ENCODE data around the gene ANAPC1. TPM values are rescaled to one million over a fixed set of nuclear protein-coding genes. Genes with fewer than 3 reads are reported as not detected.
"Not testable (repeated sequence)": the region's sequence is repeated elsewhere in the genome, so short reads cannot be mapped to it uniquely, and the experiment has no call there.

ANAPC1 gene
- total RNA-seq, 2 donors from 2014 or later = 33.6 to 45.6 TPM

- no peak overlapping the region for H3K27ac ChIP-seq
- peaks cover 8 to 25% of the 10 kb centered on the region in 2 donors for H3K4me1 ChIP-seq (ENCODE audit: control insufficient read depth in 1 of 2, low read depth in 2 of 2)
- no peak for TF ChIP-seq CTCF (IDR thresholded peaks at IDR 0.05)
- DNase-seq (ENCODE audit: low spot score) = no peak
- no peak for ATAC-seq (ENCODE audit: insufficient number of reproducible peaks, low FRiP score, low read depth)
- H3K4me3 ChIP-seq = no peak overlapping the region
- H3K27me3 ChIP-seq (replicated peaks; ENCODE audit: insufficient read depth) = no peaks in the 10 kb centered on the region
- no peaks in the 10 kb centered on the region for H3K9me3 ChIP-seq
- H3K36me3 ChIP-seq = no peaks in the 10 kb centered on the region
These were observed 12.6 kb upstream of the ANAPC1 start for GRCh38 chr2:111896576-111896975.

DNA sequence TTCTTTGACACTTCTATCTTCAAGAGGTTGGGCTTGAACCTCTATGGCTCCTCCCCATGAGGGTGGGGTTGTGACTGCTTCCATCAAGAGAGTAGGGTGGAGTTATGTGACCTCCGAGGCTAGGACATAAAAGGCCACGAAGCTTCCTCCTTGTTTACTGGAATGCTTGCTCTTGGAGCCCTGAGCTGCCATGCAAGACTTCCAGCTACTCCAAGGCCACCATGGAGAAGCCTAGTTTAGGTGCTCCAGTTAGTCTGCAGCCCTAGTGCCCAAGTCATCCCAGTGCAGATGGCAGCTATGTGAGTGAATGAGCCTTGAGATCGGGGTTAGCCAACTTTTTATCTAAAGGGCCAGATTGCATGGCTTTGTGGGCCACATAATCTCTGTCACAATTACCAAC is 12.0 kb upstream of the ANAPC1 start:
- DNase-seq (ENCODE audit: low spot score) (no peak), ATAC-seq (ENCODE audit: insufficient number of reproducible peaks, low FRiP score, low read depth) (no peak)
- Histone ChIP-seq H3K9me3 (no peaks in the 10 kb centered on the region), H3K27me3 (replicated peaks; ENCODE audit: insufficient read depth) (no peaks in the 10 kb centered on the region), H3K4me1 (ENCODE audit: control insufficient read depth in 1 of 2, low read depth in 2 of 2) (peaks cover 8 to 19% of the 10 kb centered on the region in 2 donors), H3K36me3 (no peaks in the 10 kb centered on the region), H3K27ac (no peak overlapping the region), H3K4me3 (no peak overlapping the region)
- TF ChIP-seq CTCF (IDR thresholded peaks at IDR 0.05) = no peak

DNA sequence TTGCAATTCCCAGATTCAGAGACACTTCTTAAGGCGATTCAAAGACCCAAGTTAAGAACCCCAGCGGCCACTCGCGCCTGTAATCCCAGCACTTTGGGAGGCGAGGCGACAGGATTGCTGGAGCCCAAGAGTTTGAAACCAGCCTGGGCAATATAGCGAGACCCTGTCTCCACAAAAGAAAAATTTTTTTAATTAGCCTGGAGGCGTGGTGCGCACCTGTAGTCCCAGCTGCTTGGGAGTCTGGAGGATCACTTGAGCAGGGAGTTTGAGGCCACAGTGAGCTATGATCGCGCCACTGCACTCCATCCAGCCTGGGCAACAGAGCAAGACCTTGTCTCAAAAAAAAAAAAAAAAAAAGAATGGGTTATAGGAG is 585 bp upstream of the ANAPC1 start:
- ATAC-seq (ENCODE audit: insufficient number of reproducible peaks, low FRiP score, low read depth) (no peak), DNase-seq (ENCODE audit: low spot score) (no peak)
- Histone ChIP-seq H3K36me3 (no peaks in the 10 kb centered on the region), H3K27ac (peak overlapping the region; percentile 53 to 71), H3K4me1 (ENCODE audit: control insufficient read depth in 1 of 2, low read depth in 2 of 2) (peaks cover 5 to 14% of the 10 kb centered on the region in 2 donors), H3K27me3 (replicated peaks; ENCODE audit: insufficient read depth) (no peaks in the 10 kb centered on the region), H3K4me3 (peak overlapping the region; percentile 99), H3K9me3 (no peaks in the 10 kb centered on the region)
- no peak for TF ChIP-seq CTCF (IDR thresholded peaks at IDR 0.05)

GRCh38 chr2:111872806-111873205 is 11.2 kb downstream of the ANAPC1 start:
- not testable (repeated sequence) for H3K36me3 ChIP-seq; H3K9me3 ChIP-seq; H3K4me3 ChIP-seq; ATAC-seq (ENCODE audit: insufficient number of reproducible peaks, low FRiP score, low read depth); H3K27ac ChIP-seq; H3K4me1 ChIP-seq (ENCODE audit: control insufficient read depth in 1 of 2, low read depth in 2 of 2); H3K27me3 ChIP-seq (replicated peaks; ENCODE audit: insufficient read depth); DNase-seq (ENCODE audit: low spot score)

- H3K27ac ChIP-seq; H3K36me3 ChIP-seq; H3K9me3 ChIP-seq; H3K27me3 ChIP-seq (replicated peaks; ENCODE audit: insufficient read depth); H3K4me1 ChIP-seq (ENCODE audit: control insufficient read depth in 1 of 2, low read depth in 2 of 2); DNase-seq (ENCODE audit: low spot score); ATAC-seq (ENCODE audit: insufficient number of reproducible peaks, low FRiP score, low read depth); H3K4me3 ChIP-seq: not testable (repeated sequence)
These were observed 18.9 kb downstream of the ANAPC1 start for GRCh38 chr2:111865124-111865523.

GRCh38 chr2:111860005-111860404 is 24.0 kb downstream of the ANAPC1 start:
- not testable (repeated sequence) for H3K4me1 ChIP-seq (ENCODE audit: control insufficient read depth in 1 of 2, low read depth in 2 of 2); H3K4me3 ChIP-seq; H3K27me3 ChIP-seq (replicated peaks; ENCODE audit: insufficient read depth); DNase-seq (ENCODE audit: low spot score); H3K36me3 ChIP-seq; H3K27ac ChIP-seq; H3K9me3 ChIP-seq; ATAC-seq (ENCODE audit: insufficient number of reproducible peaks, low FRiP score, low read depth)

DNA sequence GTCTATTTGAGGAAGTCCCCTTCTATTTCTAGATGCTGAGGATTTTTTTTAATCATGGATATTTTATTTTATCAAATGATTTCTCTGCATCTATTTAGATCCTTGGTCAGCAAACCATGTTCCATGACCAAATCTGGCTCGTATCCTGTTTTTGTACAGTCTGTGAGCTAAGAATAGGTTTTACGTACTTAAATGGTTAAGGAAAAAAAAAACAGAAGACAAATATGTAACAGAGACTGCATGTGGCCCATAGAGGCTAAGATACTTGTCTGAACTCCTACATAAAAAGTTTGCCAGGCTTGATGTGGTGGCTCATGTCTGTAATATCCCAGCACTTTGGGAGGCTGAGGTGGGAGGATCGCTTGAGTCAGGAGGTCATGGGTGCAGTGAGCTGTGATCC is 31.4 kb downstream of the ANAPC1 start:
- H3K4me1 ChIP-seq (ENCODE audit: control insufficient read depth in 1 of 2, low read depth in 2 of 2); H3K4me3 ChIP-seq; H3K9me3 ChIP-seq; H3K36me3 ChIP-seq; H3K27me3 ChIP-seq (replicated peaks; ENCODE audit: insufficient read depth); DNase-seq (ENCODE audit: low spot score): not testable (repeated sequence)
- ATAC-seq (ENCODE audit: insufficient number of reproducible peaks, low FRiP score, low read depth) = peak; percentile 60
- H3K27ac ChIP-seq = peak overlapping the region; percentile 43 to 70

Data from thoracic aorta (tissue), 2 donors.